HL-60 (cell line): Measurements from ENCODE around the gene CCDC116.
A peak's percentile ranks its signal among the peaks of the same experiment; 100 is the strongest.

Experiments used
- DNase-seq, 2 experiments: peaks; one replicate each; pipeline ENCODE4 v3.0.0-alpha.2; 2010 to 2020; ENCODE audit warnings: low read depth in 1 of 2, low spot score in 1 of 2
- H3K27ac ChIP-seq: fragments of 250-450 bp; sonication (Bioruptor Pico); replicated peaks from 2 replicates; pipeline ENCODE4 v1.5.1; 2020; ENCODE audit warnings: mild to moderate bottlenecking, moderate library complexity
- H3K27me3 ChIP-seq: fragments of 250-450 bp; sonication (Bioruptor Pico); 2 replicates; pipeline ENCODE4 v1.5.1; 2021; ENCODE audit warnings: mild to moderate bottlenecking, moderate library complexity; ENCODE audit not compliant: insufficient read depth, poor library complexity, severe bottlenecking
- H3K4me3 ChIP-seq: replicated peaks from 2 replicates; pipeline ENCODE4 v1.5.1; 2011; ENCODE audit warnings: mild to moderate bottlenecking, control low read depth, low read length; ENCODE audit not compliant: insufficient read depth
- GABPA ChIP-seq: IDR thresholded peaks from 2 replicates; pipeline ENCODE4 v1.6.1; 2012; ENCODE audit warnings: low read depth
- POLR2AphosphoS5 ChIP-seq: IDR thresholded peaks from 2 replicates; pipeline ENCODE4 v1.6.1; 2012; ENCODE audit warnings: low read depth
- SPI1 ChIP-seq: IDR thresholded peaks from 2 replicates; pipeline ENCODE4 v1.6.1; 2012; ENCODE audit warnings: low read depth, mild to moderate bottlenecking, borderline replicate concordance
- TF ChIP-seq, protein P1 (sequence below): IDR thresholded peaks from 2 replicates; pipeline ENCODE4 v1.6.1; 2012; ENCODE audit warnings: low read depth; ENCODE audit not compliant: insufficient replicate concordance
- TF ChIP-seq, protein P2 (sequence below): IDR thresholded peaks from one replicate; pipeline ENCODE4 v1.5.1; 2011; ENCODE audit warnings: low read length, control low read depth, inconsistent platforms; ENCODE audit not compliant: insufficient read depth

The CCDC116 gene

DNA sequence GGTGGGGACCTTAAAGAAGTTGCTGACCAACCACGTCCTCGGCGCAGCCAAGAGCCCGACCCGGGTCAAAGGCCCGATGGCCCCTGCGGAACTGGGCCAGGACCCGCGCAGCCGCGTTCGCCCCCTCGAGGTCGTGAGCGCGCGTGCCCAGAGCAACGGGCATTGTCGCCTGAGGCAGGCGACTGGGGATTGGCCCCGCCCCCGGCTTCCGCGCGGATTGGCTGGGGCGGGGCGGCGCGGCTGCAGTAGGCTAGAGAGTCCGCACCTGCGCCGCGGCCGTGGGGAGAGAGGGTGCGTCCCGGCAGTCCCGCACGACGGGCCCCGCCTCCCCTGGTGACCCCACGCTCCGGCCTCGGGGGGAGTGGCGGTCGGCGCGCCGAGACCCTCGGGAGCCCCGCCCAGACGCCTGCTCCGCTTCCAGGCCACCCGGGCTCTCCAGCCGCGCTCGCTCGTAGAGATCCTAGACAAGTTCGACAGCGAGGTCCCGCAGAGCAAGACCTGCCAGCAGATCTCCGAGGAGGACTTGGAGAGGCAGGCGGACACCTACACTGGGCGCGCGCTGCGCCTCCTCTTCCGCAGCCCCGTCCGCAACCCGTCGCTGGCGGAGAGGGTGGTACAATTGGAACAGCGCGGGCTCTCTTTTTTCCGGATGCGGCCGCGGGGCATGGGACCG is 24.9 kb downstream of the CCDC116 start:
- peak; percentile 63 to 81 for DNase-seq
- TF ChIP-seq GABPA (no peak), POLR2AphosphoS5 (no peak), SPI1 (no peak)
- TF ChIP-seq, protein P1, sequence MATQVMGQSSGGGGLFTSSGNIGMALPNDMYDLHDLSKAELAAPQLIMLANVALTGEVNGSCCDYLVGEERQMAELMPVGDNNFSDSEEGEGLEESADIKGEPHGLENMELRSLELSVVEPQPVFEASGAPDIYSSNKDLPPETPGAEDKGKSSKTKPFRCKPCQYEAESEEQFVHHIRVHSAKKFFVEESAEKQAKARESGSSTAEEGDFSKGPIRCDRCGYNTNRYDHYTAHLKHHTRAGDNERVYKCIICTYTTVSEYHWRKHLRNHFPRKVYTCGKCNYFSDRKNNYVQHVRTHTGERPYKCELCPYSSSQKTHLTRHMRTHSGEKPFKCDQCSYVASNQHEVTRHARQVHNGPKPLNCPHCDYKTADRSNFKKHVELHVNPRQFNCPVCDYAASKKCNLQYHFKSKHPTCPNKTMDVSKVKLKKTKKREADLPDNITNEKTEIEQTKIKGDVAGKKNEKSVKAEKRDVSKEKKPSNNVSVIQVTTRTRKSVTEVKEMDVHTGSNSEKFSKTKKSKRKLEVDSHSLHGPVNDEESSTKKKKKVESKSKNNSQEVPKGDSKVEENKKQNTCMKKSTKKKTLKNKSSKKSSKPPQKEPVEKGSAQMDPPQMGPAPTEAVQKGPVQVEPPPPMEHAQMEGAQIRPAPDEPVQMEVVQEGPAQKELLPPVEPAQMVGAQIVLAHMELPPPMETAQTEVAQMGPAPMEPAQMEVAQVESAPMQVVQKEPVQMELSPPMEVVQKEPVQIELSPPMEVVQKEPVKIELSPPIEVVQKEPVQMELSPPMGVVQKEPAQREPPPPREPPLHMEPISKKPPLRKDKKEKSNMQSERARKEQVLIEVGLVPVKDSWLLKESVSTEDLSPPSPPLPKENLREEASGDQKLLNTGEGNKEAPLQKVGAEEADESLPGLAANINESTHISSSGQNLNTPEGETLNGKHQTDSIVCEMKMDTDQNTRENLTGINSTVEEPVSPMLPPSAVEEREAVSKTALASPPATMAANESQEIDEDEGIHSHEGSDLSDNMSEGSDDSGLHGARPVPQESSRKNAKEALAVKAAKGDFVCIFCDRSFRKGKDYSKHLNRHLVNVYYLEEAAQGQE, result no peak
- TF ChIP-seq, protein P2, sequence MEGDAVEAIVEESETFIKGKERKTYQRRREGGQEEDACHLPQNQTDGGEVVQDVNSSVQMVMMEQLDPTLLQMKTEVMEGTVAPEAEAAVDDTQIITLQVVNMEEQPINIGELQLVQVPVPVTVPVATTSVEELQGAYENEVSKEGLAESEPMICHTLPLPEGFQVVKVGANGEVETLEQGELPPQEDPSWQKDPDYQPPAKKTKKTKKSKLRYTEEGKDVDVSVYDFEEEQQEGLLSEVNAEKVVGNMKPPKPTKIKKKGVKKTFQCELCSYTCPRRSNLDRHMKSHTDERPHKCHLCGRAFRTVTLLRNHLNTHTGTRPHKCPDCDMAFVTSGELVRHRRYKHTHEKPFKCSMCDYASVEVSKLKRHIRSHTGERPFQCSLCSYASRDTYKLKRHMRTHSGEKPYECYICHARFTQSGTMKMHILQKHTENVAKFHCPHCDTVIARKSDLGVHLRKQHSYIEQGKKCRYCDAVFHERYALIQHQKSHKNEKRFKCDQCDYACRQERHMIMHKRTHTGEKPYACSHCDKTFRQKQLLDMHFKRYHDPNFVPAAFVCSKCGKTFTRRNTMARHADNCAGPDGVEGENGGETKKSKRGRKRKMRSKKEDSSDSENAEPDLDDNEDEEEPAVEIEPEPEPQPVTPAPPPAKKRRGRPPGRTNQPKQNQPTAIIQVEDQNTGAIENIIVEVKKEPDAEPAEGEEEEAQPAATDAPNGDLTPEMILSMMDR, result peak; percentile 5
- Histone ChIP-seq H3K27me3 (no peaks in the 10 kb centered on the region), H3K4me3 (peak overlapping the region; percentile 56), H3K27ac (no peak overlapping the region)

DNA sequence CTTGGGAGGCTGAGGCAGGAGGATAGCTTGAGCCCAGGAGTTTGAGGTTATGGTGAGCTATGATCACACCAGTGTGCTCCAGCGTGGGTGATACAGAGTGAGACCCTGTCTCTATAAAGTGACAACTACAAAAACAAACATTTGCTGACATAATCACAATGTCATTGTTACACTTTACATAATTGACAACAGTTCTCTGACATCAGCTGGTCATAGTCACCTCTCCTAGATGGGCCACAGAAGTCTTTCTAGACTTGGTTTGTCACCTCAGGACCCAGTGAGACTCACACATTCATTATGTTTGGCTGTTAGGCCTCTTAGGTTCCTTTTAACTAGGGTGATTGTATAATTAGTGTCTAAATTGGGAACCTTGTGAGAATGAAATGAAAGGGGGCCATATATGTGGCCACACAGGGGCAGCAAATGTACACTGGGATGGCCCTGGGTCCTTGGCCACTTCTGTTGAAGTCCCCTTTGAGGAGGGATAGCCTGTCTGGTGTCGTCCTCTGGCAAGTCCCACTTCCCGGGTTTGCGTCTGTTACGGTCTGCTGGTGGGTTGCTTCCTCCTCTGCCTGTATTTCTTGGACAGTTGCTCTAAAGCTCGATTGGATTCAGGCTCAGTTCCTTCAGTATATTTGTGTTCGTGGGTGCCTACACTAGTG is 27.4 kb downstream of the CCDC116 start:
- DNase-seq, result no peak
- no peak overlapping the region for H3K27ac ChIP-seq
- TF ChIP-seq GABPA (no peak), POLR2AphosphoS5 (no peak), SPI1 (no peak)
- TF ChIP-seq, protein P1, result no peak
- TF ChIP-seq, protein P2, result no peak
- H3K4me3 ChIP-seq, result no peak overlapping the region
- no peaks in the 10 kb centered on the region for H3K27me3 ChIP-seq

DNA sequence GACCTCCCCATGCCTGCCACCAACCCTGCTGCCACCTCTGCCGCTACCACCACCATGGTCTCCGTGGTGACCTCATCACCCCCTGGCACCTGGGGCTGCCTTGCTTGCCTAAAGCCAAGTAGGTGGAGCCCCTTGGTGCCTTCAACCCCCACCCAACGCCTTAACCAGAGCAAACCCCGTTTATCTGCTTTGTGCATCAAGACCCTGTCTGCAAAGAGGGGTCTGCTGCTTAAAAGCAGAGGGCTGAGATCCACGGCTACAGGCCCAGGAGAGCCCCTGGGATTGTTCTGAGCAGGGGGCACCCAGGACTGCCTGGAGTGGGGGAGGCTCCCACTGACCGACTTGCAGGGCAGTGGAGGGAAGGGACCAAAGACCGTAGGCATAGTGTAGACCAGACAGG is 28.3 kb downstream of the CCDC116 start:
- Histone ChIP-seq H3K27ac (no peak overlapping the region), H3K4me3 (no peak overlapping the region), H3K27me3 (no peaks in the 10 kb centered on the region)
- no peak for DNase-seq
- TF ChIP-seq GABPA, result no peak
- TF ChIP-seq POLR2AphosphoS5, result no peak
- no peak for TF ChIP-seq SPI1
- TF ChIP-seq, protein P2, result no peak
- TF ChIP-seq, protein P1, result no peak
